Upper lobe of right lung (tissue), 1 donor: ENCODE results near the gene PDE2A. TPM values are rescaled to one million over a fixed set of nuclear protein-coding genes. Genes with fewer than 3 reads are reported as not detected.

Source experiments
- ATAC-seq: fragments of 200-7000 bp; cut with Tn5 transposase; one replicate; pipeline ENCODE4 v1.9.1; 2020; ENCODE audit warnings: mild to moderate bottlenecking, moderate library complexity
- DNase-seq: peaks from one replicate; pipeline ENCODE4 v3.0.0-alpha.2; 2020
- H3K27ac ChIP-seq: fragments of 200-600 bp; one replicate; pipeline ENCODE4 v1.8.0; 2022
- H3K27me3 ChIP-seq: fragments of 200-600 bp; one replicate; pipeline ENCODE4 v1.8.0; 2022; ENCODE audit warnings: mild to moderate bottlenecking
- H3K36me3 ChIP-seq: fragments of 200-600 bp; one replicate; pipeline ENCODE4 v1.8.0; 2022
- H3K4me1 ChIP-seq: fragments of 200-600 bp; one replicate; pipeline ENCODE4 v1.8.0; 2022
- H3K4me3 ChIP-seq: fragments of 200-600 bp; one replicate; pipeline ENCODE4 v1.8.0; 2022; ENCODE audit warnings: mild to moderate bottlenecking
- H3K9me3 ChIP-seq: fragments of 200-600 bp; one replicate; pipeline ENCODE4 v1.8.0; 2022
- CTCF ChIP-seq: fragments of 200-600 bp; IDR thresholded peaks from one replicate; pipeline ENCODE4 v1.8.0; 2022; ENCODE audit warnings: antibody characterized with exemption
- intact Hi-C: fragments of 100-400 bp; cut with DNase I; formaldehyde crosslinking; loops from one replicate; pipeline ENCODE4 v1.11.0; 2022
- total RNA-seq: library from RNA; stranded (reverse); fragmentation: NEBNext Ultra II Directional; extraction: Animal tissue kit (Norgen Biotek cat#: 25700); gene quantifications from one replicate; pipeline ENCODE4 v1.2.1, GENCODE V29; 2021
- donor health status: DM: no; HTN: yes; CAD: no; lungs with severe emphysema.

Gene PDE2A
- total RNA-seq, 1 donor from 2014 or later: 27.3 TPM

- H3K36me3 ChIP-seq: peaks cover 95% of the 10 kb centered on the region
- H3K4me1 ChIP-seq: peaks cover 16% of the 10 kb centered on the region
- H3K27ac ChIP-seq: no peak overlapping the region
- DNase-seq (no peak), ATAC-seq (no peak)
- no peaks in the 10 kb centered on the region for H3K9me3 ChIP-seq
- intact Hi-C loops: no loop called here
- no peaks in the 10 kb centered on the region for H3K27me3 ChIP-seq
- H3K4me3 ChIP-seq: no peak overlapping the region
- no peak for TF ChIP-seq CTCF
These were observed 31.5 kb upstream of the PDE2A start for GRCh38 chr11:72705442-72706365.

- Histone ChIP-seq H3K27me3 (no peaks in the 10 kb centered on the region), H3K4me1 (peaks cover 16% of the 10 kb centered on the region), H3K36me3 (peaks cover 96% of the 10 kb centered on the region), H3K9me3 (no peaks in the 10 kb centered on the region), H3K27ac (no peak overlapping the region), H3K4me3 (no peak overlapping the region)
- ATAC-seq (no peak), DNase-seq (no peak)
- intact Hi-C loops: no loop called here
- TF ChIP-seq CTCF: no peak
These were observed 30.6 kb upstream of the PDE2A start for GRCh38 chr11:72704783-72705265.

GRCh38 chr11:72704028-72704782 lies 30.0 kb upstream of the PDE2A start:
- Histone ChIP-seq H3K4me3 (no peak overlapping the region), H3K9me3 (no peaks in the 10 kb centered on the region), H3K4me1 (peaks cover 16% of the 10 kb centered on the region), H3K27ac (peak overlapping the region; percentile 65), H3K36me3 (peaks cover 96% of the 10 kb centered on the region), H3K27me3 (no peaks in the 10 kb centered on the region)
- DNase-seq (peak; percentile 63), ATAC-seq (no peak)
- intact Hi-C loops: no loop called here
- peak; percentile 12 for TF ChIP-seq CTCF

GRCh38 chr11:72703267-72704008 lies 29.2 kb upstream of the PDE2A start:
- TF ChIP-seq CTCF: no peak
- peak overlapping the region; percentile 65 for H3K27ac ChIP-seq
- no peaks in the 10 kb centered on the region for H3K9me3 ChIP-seq
- H3K27me3 ChIP-seq: no peaks in the 10 kb centered on the region
- DNase-seq: no peak
- H3K4me3 ChIP-seq: peak overlapping the region; percentile 16
- intact Hi-C loops: no loop called here
- H3K36me3 ChIP-seq: peaks cover 96% of the 10 kb centered on the region
- peaks cover 16% of the 10 kb centered on the region for H3K4me1 ChIP-seq
- peak; percentile 46 for ATAC-seq

- intact Hi-C loops: no loop called here
These were observed 28.5 kb upstream of the PDE2A start for GRCh38 chr11:72702577-72703241.

More at GRCh38 chr11:72702577-72703241, 28.5 kb upstream of the PDE2A start:
- Histone ChIP-seq H3K9me3 (no peaks in the 10 kb centered on the region), H3K4me3 (peak overlapping the region; percentile 16), H3K27me3 (no peaks in the 10 kb centered on the region), H3K27ac (peak overlapping the region; percentile 47), H3K4me1 (peaks cover 16% of the 10 kb centered on the region), H3K36me3 (peaks cover 96% of the 10 kb centered on the region)
- TF ChIP-seq CTCF: no peak
- peak; percentile 46 for DNase-seq
- ATAC-seq: no peak
